H9 (cell line): ENCODE results near the gene ANKS1B. TPM values are rescaled to one million over a fixed set of nuclear protein-coding genes. Genes with fewer than 3 reads are reported as not detected.

ENCODE experiments used
- DNase-seq: peaks from one replicate; pipeline ENCODE4 v3.0.0-alpha.2; 2017
- H2AFZ ChIP-seq: one replicate; pipeline ENCODE4 v1.6.1; 2013; ENCODE audit warnings: mild to moderate bottlenecking, low read length, control low read depth, moderate library complexity
- H2AK5ac ChIP-seq: 2 replicates; pipeline ENCODE4 v1.6.1; 2013; ENCODE audit warnings: low read length, control low read depth, mixed read lengths; ENCODE audit not compliant: insufficient read length
- H2BK120ac ChIP-seq: one replicate; pipeline ENCODE4 v1.6.1; 2013; ENCODE audit warnings: low read depth, mild to moderate bottlenecking, low read length, control low read depth, inconsistent platforms; ENCODE audit not compliant: poor library complexity, severe bottlenecking
- H2BK12ac ChIP-seq: 2 replicates; pipeline ENCODE4 v1.6.1; 2013; ENCODE audit warnings: low read length, control low read depth, mixed read lengths, low read depth; ENCODE audit not compliant: insufficient read length
- H2BK15ac ChIP-seq: 2 replicates; pipeline ENCODE4 v1.6.1; 2013; ENCODE audit warnings: low read depth, low read length, control low read depth
- H2BK20ac ChIP-seq: one replicate; pipeline ENCODE4 v1.6.1; 2013; ENCODE audit warnings: low read depth, mild to moderate bottlenecking, low read length, control low read depth, inconsistent platforms; ENCODE audit not compliant: poor library complexity, severe bottlenecking
- H2BK5ac ChIP-seq: 2 replicates; pipeline ENCODE4 v1.6.1; 2013; ENCODE audit warnings: low read length, control low read depth, mixed read lengths; ENCODE audit not compliant: insufficient read length
- H3K14ac ChIP-seq: 2 replicates; pipeline ENCODE4 v1.6.1; 2013; ENCODE audit warnings: low read length, control low read depth; ENCODE audit not compliant: insufficient read depth
- H3K18ac ChIP-seq: 2 replicates; pipeline ENCODE4 v1.6.1; 2013; ENCODE audit warnings: low read depth, mild to moderate bottlenecking, mixed read lengths, low read length, control low read depth; ENCODE audit not compliant: insufficient read length
- H3K23ac ChIP-seq: 2 replicates; pipeline ENCODE4 v1.6.1; 2013; ENCODE audit warnings: low read length, control low read depth, mixed read lengths, low read depth; ENCODE audit not compliant: insufficient read length
- H3K23me2 ChIP-seq: 2 replicates; pipeline ENCODE4 v1.6.1; 2013; ENCODE audit warnings: low read depth, mild to moderate bottlenecking, mixed read lengths, low read length, control low read depth; ENCODE audit not compliant: insufficient read length, poor library complexity, severe bottlenecking
- H3K27ac ChIP-seq: 2 replicates; pipeline ENCODE4 v1.5.1; 2013; ENCODE audit warnings: low read length, control low read depth, mixed read lengths, low read depth; ENCODE audit not compliant: insufficient read length
- H3K27me3 ChIP-seq: 2 replicates; pipeline ENCODE4 v1.6.1; 2013; ENCODE audit warnings: low read length, control low read depth, inconsistent platforms; ENCODE audit not compliant: insufficient read depth
- H3K4ac ChIP-seq: 2 replicates; pipeline ENCODE4 v1.6.1; 2013; ENCODE audit warnings: low read depth, mild to moderate bottlenecking, control low read depth, inconsistent platforms, low read length, moderate library complexity
- H3K4me1 ChIP-seq: 2 replicates; pipeline ENCODE4 v1.6.1; 2013; ENCODE audit warnings: low read length, control low read depth, inconsistent platforms; ENCODE audit not compliant: insufficient read depth
- H3K4me2 ChIP-seq: 2 replicates; pipeline ENCODE4 v1.6.1; 2013; ENCODE audit warnings: low read length, control low read depth, mixed read lengths; ENCODE audit not compliant: insufficient read length, insufficient read depth
- H3K56ac ChIP-seq: 2 replicates; pipeline ENCODE4 v1.6.1; 2013; ENCODE audit warnings: low read depth, mild to moderate bottlenecking, mixed read lengths, low read length, control low read depth; ENCODE audit not compliant: insufficient read length
- H3K79me1 ChIP-seq: 2 replicates; pipeline ENCODE4 v1.6.1; 2013; ENCODE audit warnings: low read depth, mild to moderate bottlenecking, moderate library complexity, low read length, control low read depth, inconsistent platforms; ENCODE audit not compliant: insufficient read depth, poor library complexity, severe bottlenecking
- H3K79me2 ChIP-seq: 2 replicates; pipeline ENCODE4 v1.6.1; 2013; ENCODE audit warnings: low read length, control low read depth, inconsistent platforms; ENCODE audit not compliant: insufficient read depth
- H3K9ac ChIP-seq: 2 replicates; pipeline ENCODE4 v1.6.1; 2013; ENCODE audit warnings: low read length, control low read depth, mixed read lengths; ENCODE audit not compliant: insufficient read length; ENCODE audit errors: extremely low read depth
- H3K9me3 ChIP-seq: one replicate; pipeline ENCODE4 v1.6.1; 2013; ENCODE audit warnings: low read depth, low read length, inconsistent platforms; ENCODE audit not compliant: control insufficient read depth
- H3T11ph ChIP-seq: one replicate; pipeline ENCODE4 v1.6.1; 2013; ENCODE audit warnings: mild to moderate bottlenecking, low read length, control low read depth, inconsistent platforms
- H4K20me1 ChIP-seq: one replicate; pipeline ENCODE4 v1.6.1; 2013; ENCODE audit not compliant: control insufficient read depth, insufficient read length, insufficient read depth
- H4K5ac ChIP-seq: 2 replicates; pipeline ENCODE4 v1.6.1; 2013; ENCODE audit warnings: low read depth, mild to moderate bottlenecking, mixed read lengths, low read length, control low read depth; ENCODE audit not compliant: insufficient read length
- H4K8ac ChIP-seq: replicated peaks from 2 replicates; pipeline ENCODE4 v1.6.1; 2013; ENCODE audit warnings: low read length, control low read depth, mixed read lengths, low read depth; ENCODE audit not compliant: insufficient read length
- H4K91ac ChIP-seq: 2 replicates; pipeline ENCODE4 v1.6.1; 2013; ENCODE audit warnings: low read depth, mild to moderate bottlenecking, moderate library complexity, mixed read lengths, low read length, control low read depth; ENCODE audit not compliant: insufficient read length
- H3K27ac Mint-ChIP-seq, 3 experiments: 2 replicates in 2 of 3; 3 replicates in 1 of 3; pipeline ENCODE4 v1.8.0; 2020 to 2021; ENCODE audit warnings: mixed read lengths in 3 of 3, mild to moderate bottlenecking in 1 of 3, moderate library complexity in 1 of 3
- H3K27me3 Mint-ChIP-seq: 2 replicates; pipeline ENCODE4 v1.8.0; 2021; ENCODE audit warnings: low read depth, mild to moderate bottlenecking, moderate library complexity, mixed read lengths
- H3K36me3 Mint-ChIP-seq, 3 experiments: 2 replicates in 2 of 3; 3 replicates in 1 of 3; pipeline ENCODE4 v1.8.0; 2020 to 2021; ENCODE audit warnings: low read depth in 3 of 3, mixed read lengths in 3 of 3; ENCODE audit not compliant: insufficient read depth in 1 of 3
- H3K4me1 Mint-ChIP-seq, 2 experiments: 2 replicates each; pipeline ENCODE4 v1.8.0; 2020; ENCODE audit warnings: mixed read lengths in 2 of 2
- H3K4me3 Mint-ChIP-seq, 2 experiments: 2 replicates in 1 of 2; 3 replicates in 1 of 2; pipeline ENCODE4 v1.8.0; 2020 to 2021; ENCODE audit warnings: mild to moderate bottlenecking in 2 of 2, mixed read lengths in 2 of 2, moderate library complexity in 1 of 2
- H3K9me3 Mint-ChIP-seq, 2 experiments: 2 replicates in 1 of 2; 3 replicates in 1 of 2; pipeline ENCODE4 v1.8.0; 2020; ENCODE audit warnings: mild to moderate bottlenecking in 2 of 2, mixed read lengths in 2 of 2, moderate library complexity in 1 of 2
- CTCF ChIP-seq: fragments of 200-600 bp; sonication (generic); conservative IDR thresholded peaks from 3 replicates; pipeline ENCODE4 v1.8.0; 2021; ENCODE audit warnings: antibody characterized with exemption, mild to moderate bottlenecking
- total RNA-seq: library from RNA; stranded (reverse); gene quantifications from 2 replicates; pipeline ENCODE4 v1.2.1, GENCODE V29; 2021

ANKS1B gene
- total RNA-seq, 1 experiment from 2014 or later = 4.1 TPM

DNA sequence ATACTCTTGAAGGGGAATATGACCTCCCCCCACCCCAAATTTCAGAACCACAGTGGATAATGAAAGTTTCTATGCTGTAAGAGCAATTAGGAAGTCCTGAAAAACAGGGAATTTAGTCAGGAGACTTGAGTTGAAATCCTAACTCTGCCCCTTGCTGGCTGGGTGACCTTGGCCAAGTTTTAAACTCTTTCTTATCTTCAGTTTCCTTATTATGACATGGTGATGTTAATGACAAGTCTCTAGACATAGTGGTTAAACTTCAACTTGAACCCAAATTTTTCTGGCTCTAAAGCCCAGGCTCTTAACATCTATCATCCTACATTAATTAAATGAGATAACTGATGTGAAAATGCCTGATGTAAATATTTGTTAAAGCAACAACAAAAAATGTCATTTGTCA is 1013.8 kb downstream of the ANKS1B start:
- no peak overlapping the region for H4K5ac ChIP-seq
- no peak overlapping the region for H3K14ac ChIP-seq
- H3K23me2 ChIP-seq = no peaks in the 10 kb centered on the region
- no peak overlapping the region for H3K9ac ChIP-seq
- H3K4me1 ChIP-seq = no peaks in the 10 kb centered on the region
- no peaks in the 10 kb centered on the region for H3K27me3 Mint-ChIP-seq
- H3K4me1 Mint-ChIP-seq = peaks cover 7 to 8% of the 10 kb centered on the region in 2 experiments
- H3K9me3 ChIP-seq = no peaks in the 10 kb centered on the region
- no peaks in the 10 kb centered on the region for H3K9me3 Mint-ChIP-seq
- no peaks in the 10 kb centered on the region for H3K27me3 ChIP-seq
- no peak for DNase-seq
- no peak overlapping the region for H2BK120ac ChIP-seq
- TF ChIP-seq CTCF = no peak
- H3K27ac ChIP-seq = no peak overlapping the region
- H3K18ac ChIP-seq = no peak overlapping the region
- H2AK5ac ChIP-seq = no peak overlapping the region
- no peak overlapping the region for H2AFZ ChIP-seq
- no peak overlapping the region for H3K4me2 ChIP-seq
- H2BK12ac ChIP-seq = no peak overlapping the region
- no peak overlapping the region for H2BK15ac ChIP-seq
- H2BK5ac ChIP-seq = no peak overlapping the region
- no peaks in the 10 kb centered on the region; a peak in 1 of 7 replicates for H3K36me3 Mint-ChIP-seq
- H2BK20ac ChIP-seq = no peak overlapping the region
- H3K79me2 ChIP-seq = no peaks in the 10 kb centered on the region
- H3K79me1 ChIP-seq = no peaks in the 10 kb centered on the region
- H3K4ac ChIP-seq = no peak overlapping the region
- H3K27ac Mint-ChIP-seq = no peak overlapping the region
- no peak overlapping the region for H4K8ac ChIP-seq
- no peaks in the 10 kb centered on the region for H4K20me1 ChIP-seq
- H3K23ac ChIP-seq = no peak overlapping the region
- no peak overlapping the region for H3K56ac ChIP-seq
- no peak overlapping the region for H4K91ac ChIP-seq
- no peak overlapping the region for H3T11ph ChIP-seq
- no peak overlapping the region for H3K4me3 Mint-ChIP-seq
